Activated T-helper 1 cell treated with Interleukin-2 at 50 U/mL for 16 hours (primary cell): ENCODE results near the gene CDK15.

ENCODE experiments used
- DNase-seq: peaks from one replicate; pipeline ENCODE4 v3.0.0-alpha.2; 2020; ENCODE audit warnings: low read depth

Gene CDK15

DNA sequence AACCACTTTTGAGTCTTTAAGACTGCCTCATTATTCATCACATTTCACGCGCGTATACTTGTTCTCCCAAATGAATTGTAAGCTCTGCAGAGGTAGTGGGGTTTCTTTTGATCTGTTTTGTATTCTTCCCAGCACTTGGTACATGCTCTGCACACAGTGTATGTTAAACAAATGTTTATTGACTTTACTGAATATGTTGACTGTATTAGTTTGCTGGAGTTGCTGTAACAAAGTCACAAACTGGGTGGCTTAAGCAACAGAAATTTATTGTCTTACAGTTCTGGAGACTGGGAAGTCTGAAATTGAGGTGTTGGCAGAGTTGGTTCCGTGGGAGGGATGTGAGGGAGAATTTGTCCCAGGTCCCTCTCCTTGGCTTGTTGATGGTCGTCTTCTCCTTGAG lies 65.1 kb downstream of the CDK15 start:
- no peak for DNase-seq

GRCh38 chr2:201872591-201872990 lies 66.3 kb downstream of the CDK15 start:
- DNase-seq: no peak

- DNase-seq: no peak
Measured at GRCh38 chr2:201879996-201880395, 73.7 kb downstream of the CDK15 start.

GRCh38 chr2:201880579-201880978 lies 74.2 kb downstream of the CDK15 start:
- DNase-seq: no peak

GRCh38 chr2:201880993-201881611 lies 74.8 kb downstream of the CDK15 start:
- no peak for DNase-seq

DNA sequence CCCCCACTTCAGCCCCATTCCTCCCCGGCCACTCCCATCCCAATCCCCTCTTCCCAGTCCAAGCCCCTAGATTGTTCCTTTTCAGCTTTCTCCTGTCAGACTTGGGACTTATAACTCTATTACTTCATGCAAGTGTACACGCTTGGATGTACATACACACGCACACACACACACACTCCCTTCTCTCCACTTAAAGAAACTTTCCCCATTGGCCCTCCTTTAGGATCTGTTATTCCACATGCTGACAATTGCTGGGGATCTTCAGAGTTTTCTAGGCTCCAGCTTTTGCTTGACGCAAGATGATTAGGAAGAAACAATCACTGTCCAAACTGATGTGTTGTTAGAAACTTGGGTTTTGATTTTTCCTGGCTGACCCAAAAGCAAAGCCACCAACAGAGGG lies 75.4 kb downstream of the CDK15 start:
- no peak for DNase-seq

GRCh38 chr2:201882353-201883090 lies 76.2 kb downstream of the CDK15 start:
- DNase-seq: no peak

GRCh38 chr2:201883606-201884369 lies 77.5 kb downstream of the CDK15 start:
- DNase-seq: no peak

GRCh38 chr2:201886504-201886903 lies 80.2 kb downstream of the CDK15 start:
- DNase-seq: no peak

- no peak for DNase-seq
Measured at GRCh38 chr2:201887773-201888425, 81.6 kb downstream of the CDK15 start.

DNA sequence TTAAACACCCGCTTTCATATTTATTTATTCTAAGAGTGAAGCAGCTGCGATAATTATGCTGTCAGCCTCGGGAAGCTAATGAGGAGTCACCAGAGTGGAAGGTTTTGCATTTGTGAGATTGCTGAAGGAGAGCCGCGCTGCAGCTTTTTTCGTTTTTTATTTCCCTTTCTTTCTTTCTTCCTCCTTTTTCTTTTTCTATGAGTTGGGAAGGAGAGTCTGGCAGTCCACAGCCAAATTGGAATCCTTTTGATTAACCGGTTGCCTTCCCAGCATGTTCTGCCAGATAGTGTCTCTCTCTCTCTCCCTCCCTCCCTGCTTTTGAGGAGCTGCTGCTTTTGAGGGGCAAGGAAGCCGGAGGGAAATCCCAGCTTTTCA lies 82.1 kb downstream of the CDK15 start:
- DNase-seq: no peak

DNA sequence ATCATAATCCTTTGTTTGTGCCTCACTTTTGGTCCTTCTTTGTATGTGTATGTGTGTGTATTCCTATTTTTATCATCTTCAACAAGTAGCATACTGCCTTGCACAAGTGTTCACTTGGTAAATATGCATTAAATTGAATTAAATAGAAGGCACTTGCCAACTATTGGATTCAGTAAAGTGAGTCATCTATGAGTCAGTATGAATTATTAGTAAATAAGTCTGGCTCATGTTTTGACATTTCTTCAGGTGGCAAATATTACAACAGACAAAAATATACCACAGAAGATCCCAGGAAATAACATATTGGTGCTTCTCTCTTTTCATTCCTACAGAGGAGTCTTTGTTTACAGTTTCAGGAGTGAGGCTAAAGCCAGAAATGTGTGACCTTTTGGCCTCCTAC lies 84.1 kb downstream of the CDK15 start:
- DNase-seq: no peak

GRCh38 chr2:201891676-201892075 lies 85.3 kb downstream of the CDK15 start:
- no peak for DNase-seq

DNA sequence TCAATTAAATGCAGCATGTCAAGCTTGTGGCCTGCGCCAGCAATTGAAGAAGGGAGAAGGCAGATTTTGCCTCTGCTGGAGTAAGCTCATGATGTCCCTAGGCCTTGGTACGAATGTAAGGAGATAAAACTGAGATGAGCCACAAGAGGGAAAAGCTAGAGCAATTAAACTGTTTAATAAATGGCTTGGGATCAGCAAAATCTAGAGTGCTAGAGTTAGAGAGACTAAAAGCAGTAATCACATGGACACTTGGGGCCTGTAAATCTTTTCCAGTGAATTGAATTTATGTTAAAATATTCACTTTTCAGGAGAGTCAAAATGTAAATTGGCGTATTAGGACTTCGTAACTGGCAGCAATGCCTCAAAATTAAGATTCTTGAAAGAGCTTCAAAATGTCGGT lies 86.2 kb downstream of the CDK15 start:
- no peak for DNase-seq

GRCh38 chr2:201900362-201900761 lies 94.0 kb downstream of the CDK15 start:
- no peak for DNase-seq

DNA sequence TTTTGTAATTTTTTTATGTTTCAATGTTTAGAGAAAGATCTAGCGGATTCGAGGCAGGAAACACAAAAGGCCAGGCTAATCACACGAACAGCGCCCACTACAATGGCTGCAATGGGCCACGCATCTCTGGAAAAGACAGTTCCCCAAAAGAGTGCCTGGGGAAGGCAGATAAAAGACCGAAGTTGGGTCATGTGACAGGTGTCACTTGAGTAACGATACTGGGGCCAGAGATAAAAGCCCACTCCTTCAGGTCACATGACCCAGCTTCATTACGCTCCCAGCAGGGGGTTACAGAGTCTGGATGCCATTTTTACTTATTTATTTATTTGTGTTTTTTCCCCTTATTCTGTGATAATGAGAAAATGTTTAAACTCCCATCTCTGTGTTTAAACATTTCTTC lies 95.4 kb downstream of the CDK15 start:
- no peak for DNase-seq

DNA sequence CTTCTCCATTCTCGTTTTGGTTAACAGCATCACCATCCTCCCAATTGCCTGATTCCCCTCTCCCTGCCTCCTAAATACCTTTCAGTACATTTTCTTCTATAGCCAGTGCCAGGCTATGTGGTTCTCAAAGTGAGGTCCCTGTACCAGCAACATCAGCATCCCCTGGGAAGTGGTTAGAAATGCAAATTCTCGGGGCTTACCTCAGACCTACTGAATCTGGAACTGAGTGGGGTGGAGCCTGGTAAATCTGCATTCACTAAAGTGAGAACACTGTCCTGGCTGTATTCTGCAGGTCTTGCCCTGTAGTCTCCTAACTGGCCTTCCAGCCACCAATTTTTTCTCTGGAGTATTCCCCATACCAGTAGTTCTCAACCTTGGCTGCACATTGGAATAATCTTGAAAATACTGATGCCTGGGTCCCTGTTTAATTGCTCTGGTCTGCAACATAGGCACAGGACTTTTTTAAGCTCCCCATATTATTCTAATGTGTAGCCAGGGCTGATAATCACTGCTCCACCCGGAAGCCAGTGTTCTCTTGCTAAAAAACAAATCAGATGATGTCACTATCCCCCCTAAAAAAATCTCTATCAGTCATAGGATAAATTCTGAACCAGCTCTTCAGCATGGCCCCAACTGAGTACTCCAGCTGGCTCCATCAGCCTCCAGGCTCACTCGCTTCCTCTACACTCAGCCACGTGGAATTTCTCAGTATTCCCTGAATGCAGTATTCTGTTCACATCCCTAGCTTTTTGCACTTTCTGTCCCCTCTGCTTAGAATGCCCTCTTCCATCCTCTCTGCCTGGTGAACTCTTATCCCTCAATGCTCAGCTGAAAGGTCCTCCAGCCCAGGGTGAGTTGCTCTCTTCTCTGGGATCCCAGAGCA lies 98.4 kb downstream of the CDK15 start:
- DNase-seq: no peak

DNA sequence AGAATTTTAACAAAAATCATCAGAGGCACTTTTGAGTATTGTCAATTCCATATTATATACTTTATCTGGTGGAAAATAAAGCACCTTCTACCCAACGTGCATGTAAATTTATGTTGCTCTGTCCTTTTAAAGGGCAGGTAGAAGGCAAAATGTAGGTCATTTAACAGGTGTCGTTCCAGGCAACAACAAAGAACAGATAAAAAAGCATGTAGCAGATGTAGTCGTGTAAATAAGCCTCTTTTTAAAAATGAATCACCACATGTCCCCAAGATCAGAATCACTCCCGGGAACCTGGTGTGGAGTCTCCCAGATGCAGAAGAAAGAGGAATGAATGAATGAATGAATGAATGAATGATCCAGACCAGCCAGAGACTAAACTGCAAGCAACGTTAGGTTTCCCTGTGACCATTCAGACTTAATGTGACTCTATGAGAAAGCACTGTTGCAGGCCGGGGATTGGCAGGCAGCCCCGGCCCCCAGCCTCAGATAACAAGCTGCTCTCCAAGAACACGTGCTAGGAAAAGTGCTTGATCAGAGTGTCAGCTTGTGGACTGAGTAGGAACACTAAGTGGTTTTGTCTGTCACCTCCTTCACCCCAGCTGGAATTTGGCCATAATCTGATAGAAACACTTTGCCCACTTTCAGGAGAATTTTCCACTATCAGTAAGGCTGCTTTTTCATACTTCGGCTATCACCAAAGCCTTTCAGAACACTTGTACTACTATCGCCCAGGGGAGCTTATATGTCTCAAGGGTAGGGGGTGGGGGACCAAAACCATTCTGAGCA lies 100.6 kb downstream of the CDK15 start:
- no peak for DNase-seq

DNA sequence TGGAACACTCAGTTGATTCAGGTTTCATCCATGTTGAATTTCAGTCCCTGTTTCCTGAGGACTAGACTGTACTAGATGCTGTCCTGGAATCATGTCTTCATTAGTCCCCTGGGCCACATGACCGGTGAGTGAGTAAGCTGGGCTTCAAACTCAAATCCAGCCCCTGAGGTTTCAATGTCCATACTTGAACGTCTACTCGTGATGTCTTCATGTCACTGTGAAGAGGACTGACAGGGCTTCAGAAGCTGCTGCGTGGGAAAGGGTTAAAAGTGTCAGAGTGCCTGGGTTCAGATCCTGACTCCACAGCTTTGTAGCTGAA lies 101.2 kb downstream of the CDK15 start:
- no peak for DNase-seq

DNA sequence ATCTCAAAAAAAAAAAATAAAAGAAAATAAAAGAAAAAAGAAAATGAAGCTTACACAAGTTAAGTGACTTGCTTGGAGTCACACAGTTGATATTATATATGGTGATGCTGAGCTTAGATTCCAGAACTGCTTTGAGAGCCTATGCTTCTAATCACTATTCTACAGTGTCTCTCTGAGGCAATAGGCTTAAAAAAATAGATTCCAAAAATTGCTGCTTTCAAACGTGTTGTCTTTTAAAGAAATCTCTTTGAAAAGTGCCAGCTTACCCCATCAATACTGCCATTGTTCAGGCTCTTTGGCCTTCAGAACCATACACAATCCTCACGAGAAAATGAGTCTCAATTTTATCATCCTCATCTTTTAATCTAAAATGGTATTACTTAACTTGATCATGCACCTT lies 102.6 kb downstream of the CDK15 start:
- DNase-seq: no peak

- DNase-seq: no peak
Measured at GRCh38 chr2:201909348-201909747, 103.0 kb downstream of the CDK15 start.
